GDM1 (cell line): ENCODE measurements around the gene CACNB1.

ENCODE experiments used
- DNase-seq: peaks from one replicate; lab custom pipeline; 2025; lab: John Stamatoyannopoulos, UW

CACNB1 gene

DNA sequence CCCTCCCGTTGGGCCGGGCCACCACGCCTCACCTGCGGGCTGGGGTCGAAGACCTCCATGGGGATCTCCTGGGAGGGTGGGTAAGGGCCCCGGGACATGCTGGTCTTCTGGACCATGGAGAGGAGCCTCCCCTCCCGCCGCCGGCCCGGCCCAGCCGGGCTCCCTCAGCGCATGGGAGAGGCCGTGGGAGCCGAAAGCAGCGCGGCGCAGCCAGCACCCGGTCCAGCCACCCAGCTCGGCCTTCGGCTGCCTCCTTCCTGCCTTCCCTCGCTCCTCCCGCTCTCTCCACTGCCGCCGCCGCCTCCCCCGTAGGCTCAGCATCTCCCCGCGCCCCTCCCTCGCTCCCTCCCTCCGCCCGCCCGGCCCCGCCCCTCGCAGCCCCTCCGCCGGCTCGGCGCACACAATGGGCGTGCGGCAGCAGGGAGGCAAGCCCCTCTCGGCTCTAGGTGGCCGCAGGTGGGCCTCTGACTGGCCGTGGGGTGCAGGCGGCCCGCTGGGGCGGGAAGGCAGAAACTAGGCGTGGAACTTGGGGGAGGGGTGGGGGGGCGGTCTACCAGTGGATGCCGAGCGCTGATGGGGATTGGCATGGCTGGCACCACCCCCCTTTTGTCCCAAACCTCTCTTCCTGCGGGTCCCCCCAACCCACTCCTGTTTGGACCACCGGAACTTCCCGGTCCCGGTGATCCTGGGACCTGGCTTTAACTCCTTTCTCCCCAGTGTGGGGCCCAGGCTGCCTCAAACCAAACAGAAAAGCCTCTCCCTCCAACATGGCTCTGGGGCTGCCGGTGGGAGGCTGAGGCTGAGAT is at the start of gene CACNB1:
TSS of gene CACNB1 (minus strand) at position 290 of the 806 bp plus-strand sequence. CDS start at position 116, 174 bp downstream.
- DNase-seq: peak; percentile 62

DNA sequence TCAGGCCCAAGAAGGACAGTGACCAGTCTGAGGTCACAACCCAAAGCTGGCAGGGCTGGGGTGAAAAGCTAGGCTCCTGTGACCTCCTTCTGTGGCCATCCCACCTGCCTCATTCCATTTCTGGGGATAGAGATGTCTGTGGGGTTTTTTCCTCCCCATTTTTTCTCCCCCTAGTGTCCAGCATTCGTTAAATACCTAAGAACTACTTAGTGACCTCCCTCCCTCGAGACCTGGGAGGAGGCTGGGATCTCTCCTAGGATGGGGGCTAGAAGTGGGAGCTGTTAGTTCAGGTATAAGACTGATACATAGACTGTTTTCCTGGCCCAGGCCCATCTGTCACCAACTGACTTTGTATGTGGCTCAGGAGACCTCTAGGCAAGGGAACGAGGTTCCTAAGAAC is 48.8 kb upstream of the CACNB1 start:
- no peak for DNase-seq

DNA sequence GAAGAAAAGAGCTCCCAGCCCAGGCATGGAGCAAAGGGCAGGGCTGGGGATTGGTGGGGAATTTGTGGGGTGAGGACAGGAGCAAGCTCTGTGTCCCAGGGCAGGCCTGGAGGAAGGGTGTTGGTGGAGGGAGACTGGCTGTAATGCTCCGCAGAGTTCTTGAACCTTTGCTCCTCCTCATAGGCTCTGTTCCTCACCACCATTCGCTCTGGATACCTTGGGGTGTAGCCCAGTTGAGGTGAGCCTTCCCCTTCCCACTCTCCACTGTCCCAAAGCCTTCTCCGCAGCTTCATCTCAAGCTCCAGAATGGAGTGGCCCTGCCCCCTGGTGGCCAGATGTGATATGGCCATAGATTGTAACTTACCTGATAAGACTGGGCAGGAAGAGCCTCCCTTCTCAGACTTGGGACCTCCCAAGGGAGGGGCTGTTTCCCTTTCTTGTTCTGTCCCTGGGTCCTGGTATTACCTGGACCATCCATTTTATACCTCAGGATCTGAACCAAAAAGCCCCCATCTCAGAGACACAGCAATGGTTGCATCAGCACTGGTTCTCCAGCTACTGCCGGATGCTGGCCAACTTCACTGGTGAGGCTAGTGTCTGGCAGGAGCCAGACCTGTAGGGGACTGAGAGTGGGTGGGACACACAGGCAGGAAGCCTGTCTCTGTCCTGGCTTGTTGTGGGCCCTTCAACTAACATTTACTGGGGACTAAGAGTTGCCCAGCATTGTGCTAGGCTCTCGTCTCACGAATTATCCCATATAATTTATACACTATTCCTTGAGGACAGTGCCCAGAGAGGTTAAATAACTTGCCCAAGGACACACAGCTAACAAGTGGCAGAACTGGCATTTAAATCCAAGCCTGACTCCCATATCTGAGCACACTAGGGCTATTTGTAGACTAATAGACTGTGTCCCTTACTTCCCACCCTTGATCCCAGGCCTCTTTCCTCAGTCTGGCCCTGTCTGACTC is 47.4 kb upstream of the CACNB1 start:
- DNase-seq: peak; percentile 67

DNA sequence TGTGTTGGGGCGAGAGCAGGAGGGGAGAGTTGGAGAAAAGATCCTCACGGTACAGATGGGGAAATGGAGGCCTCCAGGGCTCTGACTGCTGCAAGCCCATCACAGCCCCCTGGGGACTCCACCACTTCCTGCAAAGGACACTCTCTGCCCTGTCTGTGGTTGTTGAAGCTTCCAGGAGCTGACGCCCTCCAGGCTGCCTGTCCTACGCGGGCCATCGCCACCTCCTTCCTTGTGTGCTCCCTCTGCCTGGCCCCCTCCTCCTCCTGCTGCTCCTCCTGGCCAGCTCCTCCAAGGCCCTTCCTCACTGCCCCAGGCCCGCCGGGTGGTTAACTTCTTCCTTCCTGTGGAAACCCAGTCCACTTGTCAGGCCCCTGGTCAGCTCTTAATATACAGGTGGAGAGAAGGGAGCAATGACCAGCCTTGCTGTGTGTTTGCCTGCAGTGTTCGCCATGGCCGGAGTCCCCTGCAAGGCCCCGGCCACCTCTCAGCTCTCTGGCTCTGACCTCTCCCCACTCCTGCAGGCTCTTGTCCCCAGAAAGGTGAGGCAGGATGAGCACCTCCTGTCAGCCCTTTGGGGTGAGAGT is 46.6 kb upstream of the CACNB1 start:
- DNase-seq: no peak

DNA sequence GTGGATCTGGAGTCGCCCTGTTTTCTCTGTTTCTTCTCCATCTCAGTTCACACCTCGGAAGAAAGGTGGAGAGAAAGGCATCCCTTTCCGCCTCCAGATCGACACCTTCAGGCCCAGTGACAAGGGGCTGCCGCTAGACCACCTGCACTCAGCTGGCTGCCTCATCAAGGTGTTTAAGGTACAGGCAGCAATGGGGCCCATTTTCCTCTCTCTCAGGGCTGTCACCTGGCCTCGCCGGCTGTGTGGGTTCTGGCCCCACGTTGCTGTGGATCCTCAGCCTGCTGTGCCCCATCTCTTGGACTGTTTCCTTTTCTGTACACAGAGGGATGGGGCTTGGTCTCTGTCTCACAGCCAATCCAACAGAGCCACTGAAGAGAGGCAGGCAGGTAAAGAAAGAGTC is 45.7 kb upstream of the CACNB1 start:
- no peak for DNase-seq

DNA sequence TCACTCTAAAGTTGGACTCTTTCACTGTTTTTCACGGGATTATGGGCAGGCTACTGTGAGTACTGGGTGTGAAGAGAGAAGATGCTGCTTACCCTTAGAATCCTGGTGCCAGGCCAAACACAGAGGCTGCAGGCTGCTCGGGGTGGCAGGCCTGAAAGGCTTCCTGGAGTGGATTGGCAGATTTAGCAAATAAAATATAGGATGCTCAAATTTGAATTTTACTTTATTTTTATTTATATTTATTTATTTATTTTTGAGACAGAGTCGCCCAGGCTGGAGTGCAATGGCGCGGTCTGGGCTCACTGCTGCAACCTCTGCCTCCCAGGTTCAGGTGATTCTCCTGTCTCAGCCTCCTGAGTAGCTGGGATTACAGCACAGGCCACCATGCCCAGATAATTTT is 43.2 kb upstream of the CACNB1 start:
- no peak for DNase-seq

DNA sequence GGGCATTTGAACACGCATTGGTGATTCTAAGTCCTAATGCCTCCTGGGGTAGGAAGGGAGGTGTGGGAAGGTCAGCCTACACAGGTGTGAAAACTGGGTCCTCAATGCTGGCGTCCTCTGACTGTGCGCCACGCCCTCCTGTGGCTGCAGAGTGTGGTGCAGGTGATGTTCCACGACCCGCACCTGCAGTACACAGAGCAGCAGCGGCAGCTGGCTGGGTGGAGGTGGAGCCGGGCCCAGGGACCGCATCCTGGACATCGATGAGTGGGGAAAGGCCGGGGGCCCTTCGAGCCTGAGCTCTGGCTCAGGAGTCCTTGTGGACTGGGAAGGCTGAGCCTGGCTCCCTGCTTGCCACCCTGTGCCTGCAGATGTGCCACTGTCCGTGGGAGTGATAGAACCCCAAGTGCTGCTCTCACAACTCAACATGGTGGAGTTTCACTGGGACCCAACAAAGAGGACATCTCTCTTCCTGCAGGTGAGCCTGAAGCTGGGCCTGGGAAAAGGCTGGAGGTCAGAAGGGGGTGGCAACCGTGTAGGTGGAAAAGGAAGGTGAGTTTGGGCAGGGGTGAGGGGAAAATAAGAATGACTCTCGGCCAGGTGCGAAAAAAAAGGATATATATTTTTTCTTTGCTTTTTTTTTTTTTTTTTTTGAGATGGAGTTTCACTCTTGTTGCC is 42.3 kb upstream of the CACNB1 start:
- no peak for DNase-seq

DNA sequence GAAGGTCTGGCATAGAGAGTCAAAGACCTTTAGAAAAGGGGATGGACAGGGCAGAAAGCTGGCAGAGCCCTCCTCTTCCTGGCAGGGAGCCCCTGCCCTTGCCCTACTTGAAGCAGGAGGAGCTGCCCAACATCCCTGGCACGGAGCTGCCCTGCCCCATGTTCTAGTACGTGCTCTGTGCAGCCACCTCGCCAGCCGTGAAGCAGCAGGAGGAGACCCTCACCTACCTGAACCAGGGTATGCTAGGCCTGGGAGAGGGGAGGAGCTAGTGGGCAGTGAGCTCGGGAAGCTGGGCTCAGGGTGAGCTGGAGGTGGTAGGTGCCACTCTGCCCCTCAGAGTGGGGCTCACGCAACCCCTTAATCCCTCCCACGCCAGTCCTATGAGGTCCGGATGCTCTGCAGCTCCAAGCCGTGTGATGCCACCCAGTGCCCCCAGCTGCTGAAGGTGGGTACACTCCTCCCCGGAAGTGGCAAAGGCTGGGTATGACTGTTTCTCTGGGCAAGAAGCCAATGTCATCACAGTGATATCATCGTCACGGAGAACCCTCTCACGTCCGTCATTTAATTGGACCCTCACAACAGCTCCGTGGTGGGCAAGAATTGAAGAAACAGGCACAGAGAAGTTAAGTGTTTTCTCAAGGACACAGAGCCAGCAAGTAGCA is 41.0 kb upstream of the CACNB1 start:
- DNase-seq: no peak

DNA sequence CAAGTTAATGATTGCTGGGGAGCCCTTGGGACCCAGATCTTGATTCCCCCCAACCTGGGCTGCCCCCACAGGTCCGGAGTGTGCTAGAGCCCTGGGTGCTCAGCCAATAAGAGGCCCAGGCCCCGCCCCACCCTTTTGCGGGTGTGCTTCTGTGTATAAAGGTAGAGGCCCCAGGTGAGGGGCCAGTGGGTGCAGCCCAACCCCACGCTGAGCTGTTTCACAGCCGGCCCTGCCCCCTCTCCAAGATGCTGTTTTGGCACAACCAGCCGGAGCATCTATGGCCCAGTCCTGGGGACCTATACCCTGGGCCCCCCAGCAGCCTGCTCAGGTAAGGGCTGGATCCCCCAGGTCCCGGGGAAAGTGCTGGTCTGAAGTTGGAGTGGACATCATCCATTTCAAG is 40.1 kb upstream of the CACNB1 start:
- no peak for DNase-seq

DNA sequence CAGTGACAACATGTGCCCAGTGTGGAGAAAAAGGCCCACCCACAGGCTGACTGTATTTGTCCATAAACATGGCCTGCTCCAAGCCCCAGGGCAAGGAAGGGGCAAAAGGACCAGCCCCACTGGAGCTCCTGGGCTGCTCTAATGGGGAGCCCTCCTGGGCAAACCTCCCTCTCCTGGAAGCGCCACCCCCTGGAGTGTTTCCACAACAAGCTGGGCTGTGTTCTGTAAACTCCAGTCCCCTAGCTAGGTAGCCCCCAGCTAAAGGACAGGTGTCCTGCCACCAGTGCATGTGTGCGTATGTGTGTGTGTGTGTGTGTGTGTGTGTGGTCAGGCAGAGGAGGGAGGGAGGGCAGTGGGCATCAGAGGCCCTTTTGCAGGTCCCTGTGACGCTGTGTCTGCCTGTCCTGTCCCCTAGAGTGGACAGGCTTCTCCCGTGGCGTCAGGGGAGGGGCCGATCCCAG is 39.5 kb upstream of the CACNB1 start:
- DNase-seq: no peak

DNA sequence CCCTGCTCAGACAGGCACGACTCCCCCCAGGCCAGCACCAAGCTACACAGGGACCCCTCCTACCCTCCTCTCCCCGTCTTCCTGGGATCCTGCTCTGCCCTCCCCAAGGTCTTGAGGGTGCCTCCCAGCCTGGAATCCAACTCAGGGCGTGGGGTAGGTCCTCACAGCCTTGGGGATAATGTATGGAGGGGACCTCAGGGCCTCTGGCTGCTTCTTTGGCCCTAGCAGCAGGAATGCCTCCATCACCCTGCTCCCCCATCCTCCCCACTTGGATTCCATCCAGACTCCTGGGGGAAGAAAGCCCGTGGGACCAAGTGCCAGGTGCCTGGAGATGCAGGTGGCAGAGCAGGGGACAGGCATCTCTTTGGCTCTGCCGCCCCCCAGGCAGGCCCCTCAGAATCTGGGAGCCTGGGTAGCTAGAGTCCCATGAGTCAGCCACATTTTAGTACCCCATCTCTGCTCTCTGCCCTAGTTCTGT is 39.0 kb upstream of the CACNB1 start:
- no peak for DNase-seq

DNA sequence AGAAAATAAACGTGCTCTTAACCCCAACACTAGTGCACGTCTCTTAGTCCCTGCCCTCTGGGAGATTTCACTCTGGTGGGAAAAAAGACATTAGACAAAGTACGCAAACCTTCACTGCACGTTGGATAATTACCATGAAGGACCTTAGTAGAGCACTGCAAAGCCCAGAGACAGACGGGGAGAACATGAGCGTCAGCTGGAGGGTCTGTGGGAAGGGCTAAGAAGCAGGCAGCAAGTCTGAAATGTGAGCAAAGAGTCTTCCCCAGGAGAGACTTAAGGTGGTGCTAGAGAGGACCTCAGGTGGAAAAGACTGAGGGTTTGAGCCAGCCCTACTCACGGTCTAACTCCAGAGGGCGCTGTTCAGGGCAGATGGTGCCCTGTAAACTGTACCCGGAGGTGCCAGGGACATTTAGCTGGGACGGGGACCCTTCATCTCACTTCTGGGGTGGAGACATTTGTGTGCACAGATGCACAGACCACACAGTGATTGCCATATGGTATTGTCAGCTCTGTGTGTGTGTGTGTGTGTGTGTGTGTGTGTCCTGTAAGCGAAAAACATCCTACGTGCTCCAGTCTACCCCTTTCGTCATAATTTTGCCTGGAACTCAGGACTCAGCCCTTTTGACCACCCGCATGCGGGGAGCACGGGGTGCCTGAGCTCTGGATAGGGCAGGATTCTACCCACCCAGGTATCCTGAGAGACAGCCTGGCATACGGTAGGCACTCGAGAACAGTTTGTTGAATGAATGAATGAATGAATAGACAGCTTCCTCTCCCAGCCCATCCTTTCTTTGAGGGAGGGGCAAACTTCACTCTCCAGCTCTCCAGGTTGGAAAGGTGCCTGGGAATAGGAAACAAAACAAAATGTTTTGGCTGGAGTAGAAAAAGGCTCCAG is 38.3 kb upstream of the CACNB1 start:
- DNase-seq: peak; percentile 55

DNA sequence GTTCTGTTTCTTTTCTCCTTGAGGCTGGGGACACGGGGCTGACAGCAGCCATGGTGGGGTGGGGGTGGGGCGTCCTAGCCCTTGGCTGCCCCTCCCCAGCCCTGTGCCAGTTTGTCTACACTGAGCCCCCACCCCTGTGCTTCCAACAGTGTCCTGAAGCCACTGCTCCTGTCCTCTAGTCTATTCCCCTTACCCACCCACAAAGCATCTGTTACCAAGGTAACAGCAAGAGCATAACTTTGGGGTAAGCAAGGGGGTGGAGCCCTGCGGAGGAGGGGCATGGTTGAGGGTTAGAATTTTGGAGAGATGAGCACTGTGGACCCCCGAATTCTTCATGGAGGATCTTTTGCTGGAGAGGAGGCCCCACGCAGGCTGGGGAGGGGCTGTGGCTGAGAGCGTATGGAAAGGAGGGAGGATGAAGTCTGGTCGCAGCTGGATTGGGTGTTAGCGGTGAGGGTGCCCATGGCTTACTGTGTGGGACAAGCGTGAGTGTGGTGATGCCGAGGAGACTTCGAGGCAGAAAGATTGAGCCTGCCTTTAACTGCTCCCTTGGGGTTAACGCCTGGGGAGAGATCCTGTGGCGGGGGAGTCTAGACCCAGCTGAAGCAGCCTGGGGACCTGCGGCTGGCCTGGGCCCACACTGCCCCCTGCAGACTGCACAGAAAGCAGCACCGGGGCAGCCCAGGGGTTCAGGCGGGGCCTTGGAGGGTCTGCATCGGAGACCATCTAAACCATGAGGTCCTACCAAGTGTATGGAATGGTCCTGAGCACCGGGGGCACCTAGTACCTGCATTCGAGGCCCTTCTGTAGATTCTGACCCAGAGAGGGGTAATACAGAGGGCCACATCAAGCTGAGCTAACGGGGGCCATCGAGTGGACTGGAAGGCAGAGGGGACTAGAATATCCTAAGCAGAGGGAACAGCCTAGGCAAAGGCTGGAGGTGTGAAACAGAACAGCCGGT is 34.4 kb upstream of the CACNB1 start:
- DNase-seq: no peak

DNA sequence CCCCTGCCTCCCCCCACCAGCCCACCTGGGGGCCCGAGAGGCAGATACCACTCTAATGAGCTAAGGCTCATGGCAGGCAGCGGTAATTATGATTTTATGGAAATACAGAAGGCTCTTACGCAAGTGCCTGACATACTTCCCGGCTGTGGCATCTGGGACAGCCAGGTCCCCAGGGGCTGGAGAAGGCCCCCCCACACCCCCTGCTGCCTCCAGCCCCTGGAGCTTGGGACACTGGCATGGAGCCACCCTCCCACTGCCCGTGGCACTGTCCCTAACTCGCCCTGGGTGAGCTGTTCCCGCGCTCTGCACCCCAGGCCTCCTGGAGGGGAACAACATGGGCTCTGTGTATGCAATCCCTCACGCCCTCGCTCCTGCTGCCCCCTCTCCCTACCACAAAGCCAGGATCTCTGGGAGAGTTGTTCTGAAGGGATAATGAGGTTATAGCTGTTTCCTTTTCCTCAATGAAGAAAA is 33.7 kb upstream of the CACNB1 start:
- DNase-seq: no peak

DNA sequence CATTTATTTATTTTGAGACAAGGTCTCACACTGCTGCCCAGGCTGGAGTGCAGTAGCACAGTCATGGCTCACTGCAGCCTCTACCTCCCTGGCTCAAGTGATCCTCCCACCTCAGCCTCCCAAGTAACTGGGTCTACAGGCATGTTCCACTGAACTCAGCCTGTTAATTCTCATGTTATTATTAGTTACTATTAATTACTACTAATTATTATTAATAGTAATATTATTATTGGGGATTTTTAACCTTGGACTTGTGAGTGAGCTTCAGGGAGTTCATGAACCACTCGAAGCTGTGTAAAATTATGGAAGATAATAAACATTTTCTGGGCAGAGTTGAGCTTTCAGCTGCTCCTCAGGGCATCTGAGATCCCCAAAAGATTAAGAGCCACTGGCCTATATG is 32.9 kb upstream of the CACNB1 start:
- no peak for DNase-seq

DNA sequence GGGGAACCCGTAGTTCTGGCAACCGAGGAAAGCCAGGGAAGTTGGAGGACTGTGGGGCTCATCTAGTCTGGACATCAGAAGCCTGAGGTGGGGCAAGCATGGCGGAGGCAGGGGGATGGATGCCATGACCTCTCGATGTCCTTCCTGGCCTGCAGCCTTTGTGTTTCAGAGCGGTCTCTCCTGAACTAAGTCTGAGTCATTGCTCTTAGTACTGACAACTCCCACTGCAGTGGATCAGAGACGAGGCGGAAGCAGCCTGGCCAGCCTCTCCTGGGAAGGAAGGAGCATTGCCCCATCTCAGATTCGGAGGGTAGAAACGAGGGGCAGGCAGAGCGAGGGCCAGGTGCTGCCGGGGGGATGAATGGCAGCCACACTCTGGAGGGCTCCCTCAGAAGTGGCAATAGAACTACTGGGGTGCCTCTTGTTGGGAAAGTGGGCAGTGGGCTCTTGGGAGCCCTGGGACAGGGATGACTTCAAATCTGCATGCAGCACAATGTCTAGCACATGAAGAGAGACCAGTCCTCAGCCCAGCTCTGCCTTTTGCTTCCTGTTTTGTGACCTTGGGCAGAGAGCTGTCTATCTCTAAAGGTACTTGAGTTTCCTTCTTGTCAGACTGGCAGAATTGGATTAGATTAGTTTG is 31.9 kb upstream of the CACNB1 start:
- DNase-seq: no peak

DNA sequence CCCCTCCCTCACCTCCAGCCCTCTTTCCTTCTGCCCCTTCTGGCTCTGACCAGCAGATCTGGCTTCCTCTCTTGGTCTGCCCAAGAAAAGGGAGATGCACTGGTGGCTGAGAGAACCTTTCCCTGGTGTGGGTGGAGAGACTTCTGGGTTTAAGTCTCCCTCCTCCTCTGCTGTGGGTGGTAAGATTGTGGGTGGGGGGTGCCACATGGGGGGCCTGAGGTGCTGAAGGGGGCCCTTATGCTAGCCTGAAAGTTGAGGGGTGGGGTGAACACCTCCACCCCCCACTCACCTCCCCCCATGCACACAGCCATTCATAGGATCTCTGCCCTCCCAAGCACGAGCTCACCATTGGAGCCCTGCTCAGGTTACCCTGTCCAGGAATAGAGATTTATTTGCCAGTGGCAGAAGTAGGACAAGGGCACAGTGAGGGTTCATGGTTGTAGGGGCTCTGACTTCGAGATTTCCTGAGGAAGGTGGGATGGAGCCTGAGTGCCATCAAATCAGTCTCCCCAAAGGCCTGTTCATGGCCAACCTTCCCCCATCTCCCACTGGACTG is 30.0 kb upstream of the CACNB1 start:
- no peak for DNase-seq
